Middle frontal gyrus (tissue), 1 donor: ENCODE data around the gene ACAT2.
"Not testable (repeated sequence)": the region's sequence is repeated elsewhere in the genome, so short reads cannot be mapped to it uniquely, and the experiment has no call there.

Source experiments
- DNase-seq: peaks from one replicate; pipeline ENCODE4 v3.0.0-alpha.2; 2015; ENCODE audit warnings: low spot score; ENCODE audit errors: extremely low spot score

Gene ACAT2

GRCh38 chr6:159766906-159767305, 5.1 kb downstream of the ACAT2 start:
- no peak for DNase-seq

- DNase-seq, result no peak
These were observed 7.6 kb downstream of the ACAT2 start for GRCh38 chr6:159769470-159769869.

- no peak for DNase-seq
These were observed 10.4 kb downstream of the ACAT2 start for GRCh38 chr6:159772196-159772595.

- no peak for DNase-seq
These were observed 15.5 kb downstream of the ACAT2 start for GRCh38 chr6:159777240-159777904.

GRCh38 chr6:159778131-159778530, 16.3 kb downstream of the ACAT2 start:
- no peak for DNase-seq

GRCh38 chr6:159778542-159779103, 16.8 kb downstream of the ACAT2 start:
- no peak for DNase-seq

GRCh38 chr6:159788276-159788675, 26.4 kb downstream of the ACAT2 start:
- DNase-seq, result no peak

GRCh38 chr6:159788753-159789376, 27.0 kb downstream of the ACAT2 start:
- DNase-seq, result no peak

- DNase-seq, result peak; percentile 98
These were observed 27.7 kb downstream of the ACAT2 start, which contains the start of gene TCP1 for GRCh38 chr6:159789377-159790148. TCP1 (minus strand) TSS chr6:159789602; CDS start chr6:159789468, 134 bp downstream.

GRCh38 chr6:159790149-159790955, 28.5 kb downstream of the ACAT2 start, which contains the start of gene MRPL18:
MRPL18 (plus strand) TSS chr6:159790467; CDS start chr6:159790588, 121 bp downstream.
- DNase-seq, result peak; percentile 96

GRCh38 chr6:159790956-159791598, 29.2 kb downstream of the ACAT2 start:
- no peak for DNase-seq

GRCh38 chr6:159794976-159795375, 33.1 kb downstream of the ACAT2 start:
- not testable (repeated sequence) for DNase-seq

GRCh38 chr6:159797554-159797953, 35.7 kb downstream of the ACAT2 start:
- DNase-seq, result no peak

- DNase-seq, result no peak
These were observed 38.5 kb downstream of the ACAT2 start, which contains the start of gene PNLDC1 for GRCh38 chr6:159800141-159800865. PNLDC1 (plus strand) TSS chr6:159800276; CDS start chr6:159800308, 32 bp downstream.

GRCh38 chr6:159801935-159802334, 40.1 kb downstream of the ACAT2 start:
- DNase-seq, result no peak

- DNase-seq, result no peak
These were observed 42.7 kb downstream of the ACAT2 start for GRCh38 chr6:159804504-159804903.

GRCh38 chr6:159805440-159806020, 43.7 kb downstream of the ACAT2 start:
- no peak for DNase-seq

- DNase-seq, result no peak
These were observed 44.2 kb downstream of the ACAT2 start for GRCh38 chr6:159806021-159806458.

- DNase-seq, result no peak
These were observed 45.5 kb downstream of the ACAT2 start for GRCh38 chr6:159807150-159807858.
